GM12873 (cell line): ENCODE results near the gene TUBGCP6.

Experiments used
- CTCF ChIP-seq: IDR thresholded peaks from 2 replicates; pipeline ENCODE4 v1.5.1; 2012; ENCODE audit warnings: low read depth, mild to moderate bottlenecking, moderate library complexity, low read length, control low read depth; ENCODE audit not compliant: insufficient read depth; ENCODE audit errors: missing control alignments

The TUBGCP6 gene

GRCh38 chr22:50182176-50183081, 62.4 kb downstream of the TUBGCP6 start:
- no peak for TF ChIP-seq CTCF

- no peak for TF ChIP-seq CTCF
These were observed 63.9 kb downstream of the TUBGCP6 start for GRCh38 chr22:50180727-50181521.

GRCh38 chr22:50179937-50180726, 64.7 kb downstream of the TUBGCP6 start:
- TF ChIP-seq CTCF, result no peak

- no peak for TF ChIP-seq CTCF
These were observed 65.7 kb downstream of the TUBGCP6 start for GRCh38 chr22:50178871-50179869.

- no peak for TF ChIP-seq CTCF
These were observed 66.4 kb downstream of the TUBGCP6 start for GRCh38 chr22:50178471-50178864.

- no peak for TF ChIP-seq CTCF
These were observed 67.0 kb downstream of the TUBGCP6 start for GRCh38 chr22:50177537-50178470.
